ENCODE measurements around the gene MTCH2.

MTCH2 gene

DNA sequence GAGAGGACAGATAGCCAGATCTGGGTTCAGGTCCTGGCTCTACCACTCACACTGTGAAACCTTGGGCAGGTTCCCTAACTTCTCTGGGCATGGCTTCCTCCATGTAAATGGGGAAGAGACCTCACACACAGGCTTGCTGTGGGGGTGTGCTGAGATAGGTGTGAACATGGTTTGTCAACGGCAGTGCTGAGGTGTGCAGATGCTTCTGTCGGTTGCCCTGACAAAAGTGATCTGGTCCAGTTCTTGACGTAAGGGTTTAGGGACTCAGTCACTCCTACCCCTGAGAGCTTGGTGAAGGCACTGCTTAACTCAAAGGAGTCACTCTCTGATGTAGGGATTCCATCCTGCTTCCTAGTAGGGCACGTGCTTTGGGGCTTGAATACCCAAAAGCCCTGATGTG is 50.1 kb downstream of the MTCH2 start:
- H3K9me3 ChIP-seq (ENCODE audit: control insufficient read depth, insufficient read depth, low read length), result no peaks in the 10 kb centered on the region
- H3K36me3 ChIP-seq (ENCODE audit: control insufficient read depth, insufficient read depth, low read length), result no peaks in the 10 kb centered on the region
- H3K27me3 ChIP-seq (ENCODE audit: control insufficient read depth, insufficient read depth, low read length), result peaks cover 25% of the 10 kb centered on the region; the same call in 1 of the 2 replicates
- H3K27ac ChIP-seq (ENCODE audit: low read length), result no peak overlapping the region
- peaks cover 3% of the 10 kb centered on the region; the same call in 1 of the 2 replicates for H3K4me1 ChIP-seq (ENCODE audit: control insufficient read depth, insufficient read depth, low read length)
- DNase-seq (ENCODE audit: low read depth, low spot score), result no peak
- no peak overlapping the region for H3K4me3 ChIP-seq (ENCODE audit: low read length)
- no CpG with 5 or more reads among the region's 4 CpGs for WGBS (ENCODE audit: insufficient coverage, insufficient read length)

GRCh38 chr11:47591764-47592163 is 50.6 kb downstream of the MTCH2 start:
- DNase-seq (ENCODE audit: low read depth, low spot score), result no peak
- no CpG with 5 or more reads among the region's 7 CpGs for WGBS (ENCODE audit: insufficient coverage, insufficient read length)
- no peak overlapping the region for H3K4me3 ChIP-seq (ENCODE audit: low read length)
- no peak overlapping the region for H3K27ac ChIP-seq (ENCODE audit: low read length)
- H3K9me3 ChIP-seq (ENCODE audit: control insufficient read depth, insufficient read depth, low read length), result no peaks in the 10 kb centered on the region
- no peaks in the 10 kb centered on the region for H3K36me3 ChIP-seq (ENCODE audit: control insufficient read depth, insufficient read depth, low read length)
- peaks cover 3% of the 10 kb centered on the region; the same call in 1 of the 2 replicates for H3K4me1 ChIP-seq (ENCODE audit: control insufficient read depth, insufficient read depth, low read length)
- peaks cover 25% of the 10 kb centered on the region; the same call in 1 of the 2 replicates for H3K27me3 ChIP-seq (ENCODE audit: control insufficient read depth, insufficient read depth, low read length)

DNA sequence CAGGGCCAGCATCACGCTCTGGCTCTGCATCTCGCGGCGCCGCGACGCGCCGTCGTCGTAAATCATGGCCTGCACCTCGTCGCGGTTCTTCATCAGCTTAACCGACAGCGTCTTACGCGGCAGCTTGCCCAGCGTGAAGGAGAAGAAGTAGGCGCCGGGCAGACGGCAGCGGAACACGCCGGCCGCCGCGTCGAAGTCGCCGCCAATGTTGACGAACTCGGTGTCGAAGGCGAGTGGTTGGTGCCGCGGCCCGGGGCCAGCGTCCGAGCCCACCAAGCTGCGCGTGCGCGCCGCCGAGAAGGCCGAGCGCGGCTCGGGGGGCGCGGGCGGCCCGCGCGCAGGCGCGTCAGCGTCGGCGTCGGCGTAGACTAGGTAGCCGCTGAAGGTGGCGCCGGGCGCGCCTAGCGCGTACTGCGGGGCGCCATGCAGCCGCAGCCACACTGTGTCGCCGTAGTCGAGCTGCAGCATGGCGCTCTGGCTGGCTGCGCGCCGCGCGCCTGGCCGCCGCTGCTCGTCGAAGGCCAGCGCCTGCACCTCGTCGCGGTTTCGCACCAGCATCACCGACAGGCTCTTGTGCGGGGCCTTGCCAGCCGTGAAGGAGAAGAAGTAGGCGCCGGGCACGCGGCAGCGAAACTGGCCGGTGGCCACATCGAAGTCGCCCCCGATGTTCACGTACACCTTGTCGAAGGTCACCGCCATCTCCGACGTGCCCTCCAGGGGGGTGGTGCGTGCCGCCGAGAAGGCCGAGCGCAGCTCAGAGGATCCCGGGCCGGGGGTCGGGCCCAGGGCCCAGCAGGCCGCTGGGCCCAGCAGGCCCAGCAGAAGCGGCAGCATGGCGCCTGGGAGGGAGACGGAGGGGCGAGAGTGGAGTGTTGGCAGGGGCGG is 52.1 kb downstream of the MTCH2 start:
- Histone ChIP-seq H3K27ac (ENCODE audit: low read length) (no peak overlapping the region), H3K27me3 (ENCODE audit: control insufficient read depth, insufficient read depth, low read length) (peaks cover 25% of the 10 kb centered on the region; the same call in 1 of the 2 replicates), H3K4me3 (ENCODE audit: low read length) (peak overlapping the region; percentile 15; the same call in 1 of the 2 replicates), H3K36me3 (ENCODE audit: control insufficient read depth, insufficient read depth, low read length) (no peaks in the 10 kb centered on the region), H3K9me3 (ENCODE audit: control insufficient read depth, insufficient read depth, low read length) (no peaks in the 10 kb centered on the region), H3K4me1 (ENCODE audit: control insufficient read depth, insufficient read depth, low read length) (peaks cover 3% of the 10 kb centered on the region; the same call in 1 of the 2 replicates)
- DNase-seq (ENCODE audit: low read depth, low spot score), result no peak
- no CpG with 5 or more reads among the region's 122 CpGs for WGBS (ENCODE audit: insufficient coverage, insufficient read length)

DNA sequence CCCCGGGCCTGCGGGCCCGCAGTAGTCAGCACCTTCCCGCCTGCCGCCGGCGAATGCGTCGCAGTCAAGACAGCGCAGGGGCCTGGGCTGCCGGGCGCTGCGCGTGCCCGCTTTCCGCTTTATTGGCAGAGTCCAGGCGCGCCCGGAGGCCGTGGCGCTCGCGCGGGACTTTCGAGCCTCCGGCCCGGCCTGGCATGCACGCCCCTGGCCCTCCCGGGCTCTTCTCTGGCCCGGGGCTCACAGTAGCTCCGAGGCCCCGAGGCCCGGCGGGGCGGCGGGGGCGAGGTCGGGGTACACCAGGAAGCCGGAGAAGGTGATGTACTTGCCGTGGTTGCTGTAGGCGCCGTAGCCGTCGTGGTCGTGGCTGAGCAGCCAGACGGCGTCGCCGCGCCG is 52.8 kb downstream of the MTCH2 start:
- peak overlapping the region; percentile 15; the same call in 1 of the 2 replicates for H3K4me3 ChIP-seq (ENCODE audit: low read length)
- no peak overlapping the region for H3K27ac ChIP-seq (ENCODE audit: low read length)
- no CpG with 5 or more reads among the region's 51 CpGs for WGBS (ENCODE audit: insufficient coverage, insufficient read length)
- no peaks in the 10 kb centered on the region for H3K36me3 ChIP-seq (ENCODE audit: control insufficient read depth, insufficient read depth, low read length)
- no peaks in the 10 kb centered on the region for H3K9me3 ChIP-seq (ENCODE audit: control insufficient read depth, insufficient read depth, low read length)
- peaks cover 3% of the 10 kb centered on the region; the same call in 1 of the 2 replicates for H3K4me1 ChIP-seq (ENCODE audit: control insufficient read depth, insufficient read depth, low read length)
- no peak for DNase-seq (ENCODE audit: low read depth, low spot score)
- peaks cover 20% of the 10 kb centered on the region; the same call in 1 of the 2 replicates for H3K27me3 ChIP-seq (ENCODE audit: control insufficient read depth, insufficient read depth, low read length)

DNA sequence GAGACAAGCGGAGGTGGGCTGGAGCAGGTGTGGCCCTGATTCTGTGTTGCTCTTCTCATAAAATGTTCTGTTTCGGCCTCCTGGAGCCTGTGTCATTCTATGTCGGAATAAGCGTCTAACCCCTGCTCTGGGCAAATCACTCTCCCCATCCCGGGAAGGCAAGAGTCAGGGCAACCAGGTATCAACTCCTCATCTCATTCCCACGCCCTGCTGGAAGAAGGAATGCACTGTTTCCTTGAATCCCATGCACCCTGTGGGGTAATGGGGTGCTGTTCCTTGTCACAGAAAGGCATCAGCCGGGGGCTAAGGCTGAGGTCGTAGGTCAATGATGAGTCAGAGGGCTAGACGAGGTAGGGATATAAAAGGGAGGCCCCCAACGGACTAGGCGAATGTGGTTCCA is 53.2 kb downstream of the MTCH2 start:
- Histone ChIP-seq H3K27me3 (ENCODE audit: control insufficient read depth, insufficient read depth, low read length) (peaks cover 17% of the 10 kb centered on the region; the same call in 1 of the 2 replicates), H3K4me3 (ENCODE audit: low read length) (no peak overlapping the region), H3K9me3 (ENCODE audit: control insufficient read depth, insufficient read depth, low read length) (no peaks in the 10 kb centered on the region), H3K36me3 (ENCODE audit: control insufficient read depth, insufficient read depth, low read length) (0 out of 2 replicates have a peak, but pooled peaks cover 3% of the 10 kb centered on the region), H3K27ac (ENCODE audit: low read length) (no peak overlapping the region), H3K4me1 (ENCODE audit: control insufficient read depth, insufficient read depth, low read length) (peaks cover 3% of the 10 kb centered on the region; the same call in 1 of the 2 replicates)
- no CpG with 5 or more reads among the region's 11 CpGs for WGBS (ENCODE audit: insufficient coverage, insufficient read length)
- DNase-seq (ENCODE audit: low read depth, low spot score), result no peak

- peaks cover 7% of the 10 kb centered on the region; the same call in 1 of the 2 replicates for H3K27me3 ChIP-seq (ENCODE audit: control insufficient read depth, insufficient read depth, low read length)
- DNase-seq (ENCODE audit: low read depth, low spot score), result no peak
- H3K27ac ChIP-seq (ENCODE audit: low read length), result no peak overlapping the region
- no peaks in the 10 kb centered on the region for H3K9me3 ChIP-seq (ENCODE audit: control insufficient read depth, insufficient read depth, low read length)
- H3K4me1 ChIP-seq (ENCODE audit: control insufficient read depth, insufficient read depth, low read length), result peaks cover 3% of the 10 kb centered on the region; the same call in 1 of the 2 replicates
- peaks cover 11% of the 10 kb centered on the region; the same call in 1 of the 2 replicates for H3K36me3 ChIP-seq (ENCODE audit: control insufficient read depth, insufficient read depth, low read length)
- no peak overlapping the region for H3K4me3 ChIP-seq (ENCODE audit: low read length)
- no CpG with 5 or more reads among the region's 14 CpGs for WGBS (ENCODE audit: insufficient coverage, insufficient read length)
Measured at GRCh38 chr11:47587723-47588326, 54.5 kb downstream of the MTCH2 start.

DNA sequence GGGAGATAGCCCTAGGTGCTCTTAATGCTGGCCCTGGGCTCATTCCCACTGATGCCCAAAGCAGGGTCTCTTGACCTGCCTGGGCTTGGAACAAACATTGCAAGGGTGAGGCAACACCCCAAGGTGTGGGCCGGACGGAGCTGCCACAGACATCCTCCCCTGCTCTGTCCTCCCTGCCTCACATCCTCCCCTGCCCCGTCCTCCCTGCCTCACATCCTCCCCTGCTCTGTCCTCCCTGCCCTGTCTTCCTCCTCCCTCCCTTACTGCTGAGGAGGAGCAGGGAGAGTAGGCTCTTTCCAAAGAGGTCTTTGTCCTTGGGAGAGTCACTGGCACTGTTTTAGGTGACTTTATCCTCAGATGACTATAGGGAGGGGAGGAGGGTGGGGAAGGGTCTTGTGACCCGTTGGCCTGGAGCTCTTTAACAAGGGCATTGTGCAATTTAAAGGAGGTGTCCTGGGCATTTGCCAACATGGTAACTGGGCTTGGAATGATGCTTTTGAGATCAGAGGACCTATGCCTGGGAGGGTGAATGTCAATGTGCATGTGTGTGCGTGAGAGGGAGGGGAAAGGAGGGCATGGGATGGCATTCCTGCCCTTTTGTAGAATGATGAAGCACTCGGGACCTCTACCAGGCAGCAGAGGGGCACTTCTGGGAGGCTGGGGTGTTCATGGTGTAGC is 55.2 kb downstream of the MTCH2 start:
- H3K36me3 ChIP-seq (ENCODE audit: control insufficient read depth, insufficient read depth, low read length), result peaks cover 12% of the 10 kb centered on the region; the same call in 1 of the 2 replicates
- no CpG with 5 or more reads among the region's 6 CpGs for WGBS (ENCODE audit: insufficient coverage, insufficient read length)
- no peaks in the 10 kb centered on the region for H3K9me3 ChIP-seq (ENCODE audit: control insufficient read depth, insufficient read depth, low read length)
- H3K27me3 ChIP-seq (ENCODE audit: control insufficient read depth, insufficient read depth, low read length), result peaks cover under 1% of the 10 kb centered on the region; the same call in 1 of the 2 replicates
- DNase-seq (ENCODE audit: low read depth, low spot score), result no peak
- H3K27ac ChIP-seq (ENCODE audit: low read length), result no peak overlapping the region
- no peak overlapping the region for H3K4me3 ChIP-seq (ENCODE audit: low read length)
- H3K4me1 ChIP-seq (ENCODE audit: control insufficient read depth, insufficient read depth, low read length), result peaks cover 3% of the 10 kb centered on the region; the same call in 1 of the 2 replicates

DNA sequence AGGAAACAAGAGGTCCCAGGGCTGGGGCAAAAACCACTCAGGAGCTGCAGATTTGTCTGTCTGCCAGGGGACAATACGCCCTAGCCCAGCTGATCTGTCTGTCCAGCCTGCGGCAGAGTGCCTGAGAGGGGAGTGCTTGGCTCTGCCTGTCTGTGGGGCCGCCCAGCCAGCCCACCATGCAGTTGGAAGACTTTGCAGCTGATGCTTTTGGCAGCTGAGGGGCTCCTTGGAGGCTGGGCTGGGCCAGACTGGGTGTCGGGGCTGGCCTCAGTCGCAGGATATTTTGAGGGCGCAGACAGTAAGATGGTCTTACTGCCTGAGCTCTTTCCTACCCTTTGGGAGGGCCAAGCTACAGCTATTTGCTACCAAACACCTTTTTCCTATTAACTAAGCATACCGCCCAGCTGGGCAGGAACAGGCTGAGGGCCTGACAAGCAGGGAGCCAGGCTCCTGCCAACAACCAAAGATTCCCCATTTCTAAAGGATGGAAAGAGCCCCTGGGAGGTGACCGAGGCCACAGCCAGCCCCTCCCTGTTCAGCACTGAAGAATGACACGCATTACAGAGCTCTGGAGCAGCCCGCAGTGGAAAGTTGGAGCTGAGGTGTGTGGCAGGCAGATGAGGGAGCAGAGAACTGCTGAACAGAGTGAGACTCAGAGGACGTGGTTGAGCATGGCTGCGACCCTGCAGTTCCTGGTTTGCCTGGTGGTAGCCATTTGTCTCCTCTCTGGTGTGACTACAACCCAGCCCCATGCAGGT is 56.1 kb downstream of the MTCH2 start, which contains the start of gene FAM180B:
Gene FAM180B, plus strand, starts transcription at position 581 of the 758 bp plus-strand sequence. Its CDS starts 91 bp downstream, at position 672.
- Histone ChIP-seq H3K4me1 (ENCODE audit: control insufficient read depth, insufficient read depth, low read length) (peaks cover 3% of the 10 kb centered on the region; the same call in 1 of the 2 replicates), H3K4me3 (ENCODE audit: low read length) (no peak within 1 kb of the TSS), H3K27ac (ENCODE audit: low read length) (no peak within 1 kb of the TSS), H3K27me3 (ENCODE audit: control insufficient read depth, insufficient read depth, low read length) (no peaks in the 10 kb centered on the region; the same call in 1 of the 2 replicates), H3K36me3 (ENCODE audit: control insufficient read depth, insufficient read depth, low read length) (peaks cover 18% of the 10 kb centered on the region; the same call in 1 of the 2 replicates), H3K9me3 (ENCODE audit: control insufficient read depth, insufficient read depth, low read length) (no peaks in the 10 kb centered on the region)
- DNase-seq (ENCODE audit: low read depth, low spot score), result no peak
- WGBS (ENCODE audit: insufficient coverage, insufficient read length), result no CpG with 5 or more reads among the region's 12 CpGs

DNA sequence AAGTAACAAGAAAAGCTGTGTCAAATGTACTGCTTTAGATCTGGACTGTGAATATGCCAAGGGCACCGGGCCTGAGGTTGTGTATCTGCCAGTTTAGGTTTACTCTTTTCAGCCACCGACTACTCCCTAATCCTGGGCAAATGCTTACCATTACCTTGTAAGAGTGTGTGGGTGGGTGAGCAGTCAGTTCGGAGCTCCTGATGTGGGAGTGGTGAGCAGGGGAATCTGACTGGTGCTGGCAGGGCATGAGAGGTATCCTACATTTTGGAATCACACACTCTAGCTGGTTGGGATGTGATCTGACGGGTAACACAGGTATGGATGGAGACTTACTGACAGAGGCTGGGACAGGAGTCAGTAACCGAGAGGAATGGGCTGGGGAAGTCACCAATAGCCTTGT is 58.5 kb downstream of the MTCH2 start:
- Histone ChIP-seq H3K27ac (ENCODE audit: low read length) (no peak overlapping the region), H3K9me3 (ENCODE audit: control insufficient read depth, insufficient read depth, low read length) (no peaks in the 10 kb centered on the region), H3K4me3 (ENCODE audit: low read length) (no peak overlapping the region), H3K36me3 (ENCODE audit: control insufficient read depth, insufficient read depth, low read length) (peaks cover 21% of the 10 kb centered on the region; the same call in 1 of the 2 replicates), H3K4me1 (ENCODE audit: control insufficient read depth, insufficient read depth, low read length) (0 out of 2 replicates have a peak, but pooled peaks cover 3% of the 10 kb centered on the region), H3K27me3 (ENCODE audit: control insufficient read depth, insufficient read depth, low read length) (no peaks in the 10 kb centered on the region)
- DNase-seq (ENCODE audit: low read depth, low spot score), result no peak
- WGBS (ENCODE audit: insufficient coverage, insufficient read length), result no CpG with 5 or more reads among the region's 5 CpGs

Data from iPS DF 6.9 (cell line).